ENCODE data around the gene METTL3. TPM values are rescaled to one million over a fixed set of nuclear protein-coding genes. Genes with fewer than 3 reads are reported as not detected.
A peak's percentile ranks its signal among the peaks of the same experiment; 100 is the strongest.

The METTL3 gene
- total RNA-seq, 2 donors from 2014 or later: 48.3 to 71.5 TPM

DNA sequence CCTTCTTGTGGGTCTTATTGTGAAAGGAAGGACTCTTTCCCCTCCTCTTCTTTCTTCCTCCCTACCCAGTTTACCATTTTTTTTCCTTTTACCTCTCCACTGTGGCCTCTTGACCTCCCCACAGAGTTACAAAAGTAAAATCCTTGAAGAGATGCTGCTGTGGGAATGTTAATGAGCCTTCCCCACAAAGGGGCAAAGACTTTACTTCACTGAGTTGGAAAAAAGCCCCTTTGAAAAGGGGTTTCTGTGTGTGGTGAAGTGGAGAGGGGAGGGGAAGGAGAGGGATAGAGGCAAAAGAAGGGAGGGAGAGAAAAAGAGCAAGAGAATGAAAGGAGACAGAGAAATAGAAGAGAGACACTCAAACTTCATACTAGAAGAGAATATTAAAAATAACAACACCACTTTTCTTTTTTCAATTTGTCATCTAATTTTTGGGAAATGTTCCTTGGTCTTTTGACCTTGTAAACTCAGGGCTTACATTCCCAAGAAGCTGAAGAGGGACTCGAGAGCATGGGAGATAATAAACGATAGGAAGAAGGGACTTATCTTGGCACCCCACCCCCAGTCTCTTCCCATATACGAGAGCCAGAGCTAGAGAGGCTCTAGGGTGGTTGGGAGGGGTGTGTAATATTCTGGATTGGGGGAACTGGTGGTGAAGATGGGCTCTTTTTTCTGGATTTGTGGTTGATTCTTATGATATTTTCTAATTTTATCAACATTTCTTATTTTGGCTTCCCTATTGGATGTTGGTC is 28.2 kb upstream of the METTL3 start:
- Histone ChIP-seq H3K27me3 (replicated peaks; ENCODE audit: insufficient read depth) (peaks cover 2% of the 10 kb centered on the region), H3K4me1 (replicated peaks) (no peaks in the 10 kb centered on the region), H3K36me3 (no peaks in the 10 kb centered on the region), H3K9me3 (no peaks in the 10 kb centered on the region), H3K27ac (no peak overlapping the region), H3K4me3 (no peak overlapping the region)
- 58% methylated on average over 3 of the region's 3 CpGs for WGBS
- DNase-seq (ENCODE audit: low spot score): no peak
- no peak for TF ChIP-seq POLR2A (IDR thresholded peaks at IDR 0.05)
- no peak for TF ChIP-seq POLR2AphosphoS5 (IDR thresholded peaks at IDR 0.05)
- TF ChIP-seq, protein P1, sequence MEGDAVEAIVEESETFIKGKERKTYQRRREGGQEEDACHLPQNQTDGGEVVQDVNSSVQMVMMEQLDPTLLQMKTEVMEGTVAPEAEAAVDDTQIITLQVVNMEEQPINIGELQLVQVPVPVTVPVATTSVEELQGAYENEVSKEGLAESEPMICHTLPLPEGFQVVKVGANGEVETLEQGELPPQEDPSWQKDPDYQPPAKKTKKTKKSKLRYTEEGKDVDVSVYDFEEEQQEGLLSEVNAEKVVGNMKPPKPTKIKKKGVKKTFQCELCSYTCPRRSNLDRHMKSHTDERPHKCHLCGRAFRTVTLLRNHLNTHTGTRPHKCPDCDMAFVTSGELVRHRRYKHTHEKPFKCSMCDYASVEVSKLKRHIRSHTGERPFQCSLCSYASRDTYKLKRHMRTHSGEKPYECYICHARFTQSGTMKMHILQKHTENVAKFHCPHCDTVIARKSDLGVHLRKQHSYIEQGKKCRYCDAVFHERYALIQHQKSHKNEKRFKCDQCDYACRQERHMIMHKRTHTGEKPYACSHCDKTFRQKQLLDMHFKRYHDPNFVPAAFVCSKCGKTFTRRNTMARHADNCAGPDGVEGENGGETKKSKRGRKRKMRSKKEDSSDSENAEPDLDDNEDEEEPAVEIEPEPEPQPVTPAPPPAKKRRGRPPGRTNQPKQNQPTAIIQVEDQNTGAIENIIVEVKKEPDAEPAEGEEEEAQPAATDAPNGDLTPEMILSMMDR (IDR thresholded peaks at IDR 0.05): no peak
- intact Hi-C loops (cut with DNase I): no loop called here

DNA sequence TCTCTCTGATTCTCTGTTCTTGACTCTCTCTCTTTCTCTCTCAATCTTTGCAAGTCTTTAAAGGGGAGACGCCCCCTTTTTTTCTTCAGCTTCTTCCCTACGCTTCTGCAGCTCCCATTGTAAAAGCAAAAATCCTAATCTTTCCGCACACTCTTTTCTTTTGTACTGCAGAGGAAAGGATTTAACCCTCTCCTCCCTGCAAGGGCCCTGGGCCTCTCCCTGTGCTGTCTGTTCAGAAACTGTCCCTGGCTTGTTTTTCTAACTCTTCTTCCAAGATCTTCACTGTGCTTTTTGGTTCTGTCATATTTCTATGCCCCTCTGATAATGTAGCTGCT is 25.9 kb upstream of the METTL3 start:
- WGBS: 9% methylated on average over 3 of the region's 3 CpGs
- Histone ChIP-seq H3K27ac (no peak overlapping the region), H3K4me1 (replicated peaks) (no peaks in the 10 kb centered on the region), H3K4me3 (peak overlapping the region; percentile 3 to 18), H3K36me3 (no peaks in the 10 kb centered on the region), H3K9me3 (no peaks in the 10 kb centered on the region), H3K27me3 (replicated peaks; ENCODE audit: insufficient read depth) (peaks cover 2% of the 10 kb centered on the region)
- TF ChIP-seq POLR2AphosphoS5 (IDR thresholded peaks at IDR 0.05) (no peak), POLR2A (IDR thresholded peaks at IDR 0.05) (no peak)
- TF ChIP-seq, protein P1 (IDR thresholded peaks at IDR 0.05): no peak
- intact Hi-C loops (cut with DNase I): no loop called here
- DNase-seq (ENCODE audit: low spot score): no peak

DNA sequence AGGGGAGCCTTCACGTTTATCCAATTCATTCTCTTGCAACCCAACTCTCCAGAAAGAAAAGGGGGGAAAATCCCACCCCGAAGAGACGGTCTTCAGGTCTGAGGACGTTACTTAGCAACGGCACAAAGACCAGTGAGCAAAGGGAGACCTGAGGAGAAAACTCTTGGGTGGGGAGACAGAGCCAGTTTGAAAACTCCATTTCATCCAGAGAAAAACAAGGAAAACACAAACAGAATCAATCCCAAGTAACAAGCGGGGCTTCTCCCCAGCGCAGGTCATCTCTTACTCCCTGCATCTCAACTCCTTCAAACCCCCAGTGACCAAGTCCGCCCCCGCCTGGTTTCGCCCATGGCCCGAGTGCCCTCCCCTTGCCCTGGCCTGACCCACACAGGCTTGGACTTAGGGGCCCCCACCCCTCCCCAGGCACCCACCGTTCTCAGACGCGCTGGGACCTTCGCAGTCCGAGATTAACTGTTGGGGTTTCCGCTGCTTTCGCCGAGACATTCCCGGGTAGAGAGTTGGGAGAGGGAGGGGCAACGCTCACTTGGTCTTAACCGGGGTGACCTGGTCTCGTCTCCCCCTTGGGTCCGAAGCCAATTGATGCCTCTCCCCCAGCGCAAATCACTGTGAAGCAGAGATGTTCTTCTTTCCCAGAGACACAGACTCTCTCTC is 25.4 kb upstream of the METTL3 start:
- no peaks in the 10 kb centered on the region for H3K4me1 ChIP-seq (replicated peaks)
- 1% methylated on average over 25 of the region's 25 CpGs for WGBS
- TF ChIP-seq, protein P1 (IDR thresholded peaks at IDR 0.05): no peak
- TF ChIP-seq POLR2A (IDR thresholded peaks at IDR 0.05) (no peak), POLR2AphosphoS5 (IDR thresholded peaks at IDR 0.05) (no peak)
- DNase-seq (ENCODE audit: low spot score): no peak
- no peaks in the 10 kb centered on the region for H3K9me3 ChIP-seq
- H3K36me3 ChIP-seq: no peaks in the 10 kb centered on the region
- no peak overlapping the region for H3K27ac ChIP-seq
- peak overlapping the region; percentile 3 to 18 for H3K4me3 ChIP-seq
- intact Hi-C loops (cut with DNase I): no loop called here
- H3K27me3 ChIP-seq (replicated peaks; ENCODE audit: insufficient read depth): peaks cover 2% of the 10 kb centered on the region

DNA sequence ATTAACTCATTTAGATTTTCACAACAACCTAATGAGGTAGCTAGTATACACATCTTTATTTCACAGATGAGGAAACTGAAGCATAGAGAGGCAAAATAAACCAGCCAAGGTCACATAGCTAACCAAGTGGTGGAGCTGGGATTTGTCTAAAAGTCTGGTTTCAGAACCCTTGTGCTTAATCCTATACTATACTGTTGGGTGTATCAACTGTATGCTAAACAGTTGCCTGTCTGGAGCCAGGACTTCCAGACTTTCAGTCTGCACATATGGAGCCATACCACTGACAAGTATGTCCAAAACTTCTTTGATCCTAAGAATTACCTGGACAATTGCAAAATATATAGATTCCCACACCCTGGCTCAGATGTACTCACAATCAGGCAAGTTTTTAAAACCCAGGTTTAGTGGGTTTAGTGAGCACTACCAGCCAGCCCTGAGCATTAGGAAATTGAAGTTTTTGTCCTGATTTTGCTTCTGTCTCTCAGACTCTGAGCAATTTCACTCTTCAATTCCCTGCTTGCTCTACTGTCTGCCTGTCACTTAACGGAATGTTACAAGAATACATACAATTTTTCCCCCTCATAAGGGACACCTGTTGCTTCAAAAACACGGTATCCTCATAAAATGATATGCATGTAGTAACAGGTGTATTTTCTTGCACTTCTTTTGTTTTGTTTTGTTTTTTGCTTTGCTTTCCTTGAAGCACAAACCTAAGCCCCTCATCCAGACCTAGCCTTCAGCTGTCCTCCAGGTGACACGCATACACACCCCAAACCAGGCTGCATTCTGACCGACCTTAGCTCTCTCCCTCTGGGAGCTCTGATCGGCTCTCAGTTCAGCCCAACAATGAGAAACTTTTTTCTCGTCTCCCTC is 24.6 kb upstream of the METTL3 start:
- 20% methylated on average over 6 of the region's 6 CpGs for WGBS
- no peak overlapping the region for H3K4me3 ChIP-seq

More for the DNA sequence above, 24.6 kb upstream of the METTL3 start:
- intact Hi-C loops (cut with DNase I): no loop called here
- TF ChIP-seq POLR2A (IDR thresholded peaks at IDR 0.05) (no peak), POLR2AphosphoS5 (IDR thresholded peaks at IDR 0.05) (no peak)
- TF ChIP-seq, protein P1 (IDR thresholded peaks at IDR 0.05): no peak
- H3K36me3 ChIP-seq: no peaks in the 10 kb centered on the region
- H3K27me3 ChIP-seq (replicated peaks; ENCODE audit: insufficient read depth): peaks cover 2% of the 10 kb centered on the region
- H3K9me3 ChIP-seq: no peaks in the 10 kb centered on the region
- no peak for DNase-seq (ENCODE audit: low spot score)
- H3K4me1 ChIP-seq (replicated peaks): no peaks in the 10 kb centered on the region
- H3K27ac ChIP-seq: no peak overlapping the region
